ENCODE results near the gene TP53.
A peak's percentile ranks its signal among the peaks of the same experiment; 100 is the strongest.
"Not testable (repeated sequence)": the region's sequence is repeated elsewhere in the genome, so short reads cannot be mapped to it uniquely, and the experiment has no call there.

Gene TP53

GRCh38 chr17:7673239-7673638 is 14.1 kb downstream of the TP53 start:
- peak in 1 of 2 experiments; percentile 6 for DNase-seq

DNA sequence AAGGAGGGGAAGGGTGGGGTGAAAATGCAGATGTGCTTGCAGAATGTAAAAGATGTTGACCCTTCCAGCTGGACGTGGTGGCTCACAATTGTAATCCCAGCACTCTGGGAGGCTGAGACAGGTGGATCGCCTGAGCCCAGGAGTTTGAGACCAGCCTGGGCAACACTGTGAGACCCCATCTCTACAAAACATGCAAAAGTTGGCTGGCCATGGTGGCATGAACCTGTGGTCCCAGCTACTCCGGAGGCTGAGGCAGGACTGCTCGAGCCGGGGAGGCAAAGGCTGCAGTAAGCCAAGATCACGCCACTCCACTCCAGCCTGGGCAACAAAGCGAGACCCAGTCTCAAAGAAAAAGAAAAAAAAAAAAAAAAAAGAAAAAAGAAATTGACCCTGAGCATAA is 18.8 kb downstream of the TP53 start:
- DNase-seq = no peak

GRCh38 chr17:7667656-7668406 is 19.5 kb downstream of the TP53 start:
- no peak for DNase-seq

- DNase-seq = no peak
These were observed 30.2 kb downstream of the TP53 start for GRCh38 chr17:7656958-7657609.

DNA sequence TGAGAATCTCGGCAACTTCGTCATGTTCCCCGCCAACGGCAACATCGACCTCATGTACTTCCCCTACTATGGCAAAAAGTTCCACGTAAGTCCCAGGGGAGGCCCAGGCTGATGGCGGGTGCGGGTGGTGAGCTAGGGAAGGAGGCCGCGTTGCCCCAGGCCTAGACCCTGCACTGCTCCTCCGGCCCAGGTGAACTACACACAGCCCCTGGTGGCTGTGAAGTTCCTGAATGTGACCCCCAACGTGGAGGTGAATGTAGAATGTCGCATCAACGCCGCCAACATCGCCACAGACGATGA is 31.8 kb downstream of the TP53 start:
- no peak for DNase-seq

- DNase-seq = no peak
These were observed 32.3 kb downstream of the TP53 start for GRCh38 chr17:7654832-7655540.

DNA sequence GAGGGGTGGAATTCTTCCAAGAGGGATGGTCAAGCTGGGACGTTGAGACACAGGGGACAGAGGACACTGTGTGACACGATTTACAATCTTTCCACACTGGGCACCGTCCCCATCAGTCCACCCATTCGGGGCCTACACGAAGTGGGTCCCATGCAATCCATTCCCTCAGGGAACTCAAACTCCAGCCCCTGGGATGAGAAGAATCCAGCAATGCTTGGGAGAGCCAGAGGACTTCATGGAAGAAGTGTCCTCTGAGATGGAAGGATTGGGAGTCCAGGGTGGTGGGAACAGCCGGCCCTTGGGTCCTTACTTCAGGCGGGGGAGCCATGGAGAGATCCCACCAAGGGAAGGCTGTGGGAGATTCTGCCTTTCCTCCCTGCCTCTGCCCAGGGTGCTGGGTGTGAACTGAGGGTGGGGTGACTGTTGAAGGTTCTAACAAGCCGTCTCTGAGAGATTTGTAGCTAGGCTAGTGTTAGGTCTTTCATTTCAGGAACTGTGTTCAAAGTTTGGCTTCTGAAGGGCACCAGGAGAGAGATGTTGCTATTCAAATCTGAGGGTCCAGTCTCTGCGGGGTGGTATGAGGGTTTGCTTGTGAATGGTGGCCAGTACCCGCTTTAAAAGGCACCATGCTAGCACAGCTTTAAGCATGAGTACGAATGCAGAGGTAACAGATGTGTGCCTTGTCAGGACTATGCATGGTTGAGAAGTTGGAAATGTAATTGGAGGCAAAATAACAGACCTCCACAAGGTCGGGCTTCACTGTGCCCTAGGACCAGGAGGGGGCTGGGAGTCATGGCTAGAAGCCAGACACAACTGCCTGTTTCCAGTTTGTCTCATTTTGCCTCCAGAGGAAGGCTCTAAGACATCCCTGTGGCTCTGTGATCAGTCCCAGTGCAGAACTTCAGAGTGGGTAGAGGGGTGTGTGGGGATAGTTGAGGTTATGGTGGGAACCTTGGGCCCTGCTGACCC is 34.6 kb downstream of the TP53 start:
- no peak for DNase-seq

DNA sequence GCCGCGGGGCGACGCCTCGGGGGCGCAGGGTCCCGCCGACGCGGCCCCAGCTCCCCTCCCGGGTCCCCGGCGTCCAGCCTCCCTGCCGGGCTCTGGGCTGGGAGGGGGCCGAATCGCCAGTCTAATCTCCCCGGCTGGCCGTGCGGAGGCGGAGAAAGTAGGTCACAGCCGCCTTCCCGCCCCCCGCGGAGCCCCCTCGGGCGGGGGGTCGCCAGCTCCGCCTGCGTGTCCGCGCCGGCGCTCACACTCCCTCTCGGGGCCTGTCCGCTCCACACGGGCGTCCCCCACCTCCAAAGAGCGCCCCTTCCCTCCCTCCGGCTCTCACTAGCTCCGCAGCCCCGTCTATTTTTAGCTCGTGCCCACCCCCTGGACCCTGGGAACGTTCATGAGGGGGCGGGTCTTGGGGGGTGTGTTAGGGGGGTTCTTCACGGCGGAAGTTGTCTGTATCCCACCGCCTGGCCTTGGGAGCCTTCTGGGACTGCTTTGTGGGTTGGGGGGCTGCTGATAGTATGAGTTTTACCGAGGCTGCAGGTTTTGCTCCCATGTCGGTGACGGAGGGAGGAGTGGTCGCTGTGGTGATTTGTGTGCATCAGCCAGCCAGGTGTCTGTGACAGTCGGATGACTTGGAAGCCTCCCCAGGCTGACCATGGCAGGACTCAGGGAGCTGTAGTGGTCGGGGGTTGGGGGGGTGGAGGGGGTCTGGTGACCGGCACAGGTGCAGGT is 35.5 kb downstream of the TP53 start:
- no peak for DNase-seq

GRCh38 chr17:7651097-7651664 is 36.1 kb downstream of the TP53 start:
- no peak for DNase-seq

DNA sequence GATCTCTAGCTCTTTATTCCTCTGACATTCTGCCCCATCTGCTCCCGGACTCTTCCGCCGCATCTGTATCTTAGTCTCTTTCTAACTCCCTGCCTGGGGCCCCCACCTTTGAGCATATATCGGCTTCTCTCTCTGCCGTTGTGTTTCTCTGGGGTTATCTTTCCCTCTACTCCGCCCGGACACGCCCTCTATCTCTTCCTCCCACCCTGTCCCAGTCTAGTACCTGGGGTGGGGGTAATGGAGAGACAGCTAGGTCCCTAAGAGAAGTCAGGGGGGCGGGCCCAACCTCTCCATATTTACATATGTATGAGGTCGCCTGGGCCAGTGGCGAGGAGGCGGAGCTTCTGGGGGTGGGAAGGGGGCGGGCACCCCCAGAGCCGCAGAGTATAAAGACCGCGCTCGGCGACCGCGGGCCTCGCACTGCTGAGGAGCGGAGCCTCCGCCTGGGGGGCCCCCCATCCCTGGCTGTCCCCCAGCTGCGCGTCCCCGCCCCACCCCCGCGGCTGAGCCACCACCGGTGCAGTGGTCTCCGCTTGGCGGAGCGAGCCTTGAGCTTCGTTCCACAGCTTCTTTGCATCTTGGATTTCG is 36.7 kb downstream of the TP53 start, which contains the start of gene ATP1B2:
TSS of gene ATP1B2 (plus strand) at position 418 of the 588 bp plus-strand sequence. CDS start 593 bp downstream, outside the sequence.
- DNase-seq = no peak

- DNase-seq = no peak
These were observed 40.3 kb downstream of the TP53 start for GRCh38 chr17:7647018-7647417.

DNA sequence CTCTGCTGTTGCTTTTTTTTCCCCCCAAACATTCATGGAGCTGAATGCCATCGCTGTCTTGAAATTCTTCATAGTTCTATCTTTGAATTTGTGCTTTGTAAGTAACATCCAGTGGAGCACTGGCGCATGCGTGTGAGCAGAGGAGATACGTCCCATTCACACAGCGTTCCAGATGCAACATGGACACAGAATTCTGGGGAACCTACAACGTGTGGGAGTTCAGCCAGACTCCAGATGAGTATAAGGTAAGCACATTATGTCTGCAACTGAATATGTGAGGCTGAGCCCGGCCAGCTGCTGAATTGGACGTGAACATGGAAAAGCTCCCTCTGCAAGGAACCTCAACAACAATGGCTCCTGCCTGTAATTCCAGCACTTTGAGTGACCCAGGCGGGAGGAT is 40.8 kb downstream of the TP53 start:
- DNase-seq = no peak

DNA sequence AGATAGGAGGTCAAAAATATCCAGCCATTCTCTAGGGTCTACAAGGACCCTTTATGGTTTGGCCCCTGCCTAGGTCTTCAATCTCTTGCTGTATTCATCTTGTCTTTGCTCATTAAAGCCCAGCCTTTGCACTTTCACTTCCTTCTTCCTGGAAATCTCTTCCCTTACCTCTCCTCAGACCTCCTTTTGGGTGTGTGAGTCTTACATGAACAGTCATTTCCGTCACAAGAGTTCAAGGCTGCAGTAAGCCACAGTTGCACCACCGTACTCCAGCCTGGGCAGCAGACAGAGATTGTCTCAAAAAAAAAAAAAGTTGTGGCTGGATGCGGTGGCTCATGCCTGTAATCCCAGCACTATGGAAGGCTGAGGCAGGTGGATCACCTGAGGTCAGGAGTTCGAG is 42.5 kb downstream of the TP53 start:
- no peak for DNase-seq

- DNase-seq = not testable (repeated sequence)
These were observed 45.7 kb downstream of the TP53 start for GRCh38 chr17:7641635-7642034.

GRCh38 chr17:7640783-7641182 is 46.5 kb downstream of the TP53 start:
- DNase-seq = no peak

- no peak for DNase-seq
These were observed 51.1 kb downstream of the TP53 start for GRCh38 chr17:7636163-7636562.

GRCh38 chr17:7634384-7634783 is 52.9 kb downstream of the TP53 start:
- peak in 1 of 2 experiments; percentile 2 for DNase-seq

GRCh38 chr17:7633093-7633492 is 54.2 kb downstream of the TP53 start:
- DNase-seq = no peak

- peak; percentile 43 to 47 for DNase-seq
These were observed 54.8 kb downstream of the TP53 start for GRCh38 chr17:7632492-7632894.

DNA sequence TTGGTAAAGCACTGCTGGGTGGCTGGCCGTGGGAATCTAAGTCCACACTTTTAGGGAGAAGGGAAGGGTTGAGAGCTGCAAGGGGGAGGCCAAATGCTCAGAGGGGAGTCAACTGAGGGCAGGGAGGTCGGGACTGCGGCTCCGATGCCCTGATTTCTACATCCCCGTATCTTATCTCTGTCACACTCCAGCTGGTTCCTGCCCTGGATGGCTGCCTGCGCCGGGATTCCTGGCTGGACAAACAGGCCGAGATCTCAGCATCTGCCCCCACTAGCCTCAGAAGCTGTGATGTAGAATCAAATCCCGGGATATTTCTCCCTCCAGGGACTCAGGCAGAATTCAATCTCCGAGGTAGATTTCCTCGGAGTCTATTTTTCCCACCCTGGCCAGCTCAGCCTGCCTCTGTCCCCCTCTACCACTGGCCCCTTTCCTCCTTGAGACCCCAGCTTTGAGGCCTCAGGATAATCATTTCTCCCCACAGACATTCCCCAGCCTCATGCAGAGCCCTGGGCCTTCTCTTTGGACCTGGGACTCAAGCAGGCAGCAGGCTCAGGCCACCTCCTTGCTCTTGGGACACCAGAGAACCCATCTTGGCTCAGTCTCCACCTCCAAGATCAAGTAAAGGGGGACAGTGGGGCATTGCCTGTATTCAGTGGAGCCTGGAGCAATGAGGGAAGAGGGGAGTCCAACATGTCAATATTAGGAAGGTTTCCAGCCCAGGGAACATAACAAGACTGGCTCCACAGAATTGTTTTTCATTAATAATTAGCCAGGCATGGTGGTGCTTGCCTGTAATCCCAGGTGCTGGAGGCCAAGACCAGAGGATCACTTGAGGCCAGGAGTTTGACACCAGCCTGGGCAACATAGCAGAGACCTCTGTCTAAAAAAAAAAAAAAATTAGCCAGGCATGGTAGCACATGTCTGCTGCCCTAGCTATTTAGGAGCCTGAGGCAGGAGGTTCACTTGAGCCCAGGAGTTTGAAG is 55.6 kb downstream of the TP53 start:
- no peak for DNase-seq

Measured in AML-193 (cell line).